Measurements from ENCODE around the gene NR5A1. TPM values are rescaled to one million over a fixed set of nuclear protein-coding genes. Genes with fewer than 3 reads are reported as not detected.

NR5A1 gene
- total and polyA plus RNA-seq, 10 of the 15 experiments (the other 5 are each of a cell fraction or from before 2014, with no cell fraction given), result 0.06 to 0.24 (median 0.08) TPM; not detected in 5

DNA sequence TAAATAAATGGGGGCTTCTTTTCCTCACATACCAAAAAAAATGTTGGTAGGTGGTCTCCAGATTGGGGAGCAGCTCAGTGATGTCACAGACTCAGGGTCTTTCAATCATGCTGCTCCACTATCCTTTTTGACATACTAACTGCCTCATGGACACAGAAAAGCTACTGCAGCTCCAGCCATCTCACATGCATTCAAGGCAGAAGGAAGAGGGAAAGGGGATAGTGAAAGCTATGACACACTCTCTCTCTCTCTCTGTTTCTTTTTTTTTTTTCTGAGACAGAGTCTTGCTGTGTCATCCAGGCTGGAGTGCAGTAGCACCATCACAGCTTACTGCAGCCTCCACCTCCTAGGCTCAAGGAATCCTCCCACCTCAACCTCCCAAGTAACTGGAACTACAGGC, 64.8 kb downstream of the NR5A1 start:
- intact Hi-C loops (cut with micrococcal nuclease; ENCODE audit: unreplicated experiment) (no loop called here), in situ Hi-C loops (cut with MboI) (no loop called here)
- no peak for ATAC-seq
- no peak for FAIRE-seq
- Histone ChIP-seq H3K4me2 (ENCODE audit: control insufficient read depth, insufficient read depth) (no peak overlapping the region), H3K36me3 (ENCODE audit: control insufficient read depth in 2 of 2, insufficient read depth in 2 of 2, low read length in 1 of 2) (no peaks in the 10 kb centered on the region), H3K9me3 (replicated peaks; ENCODE audit: control insufficient read depth, insufficient read depth, low read length) (peaks cover 7% of the 10 kb centered on the region; the same call in 1 of the 3 replicates), H3K27me3 (replicated peaks in 1 of 2; ENCODE audit: control insufficient read depth in 2 of 2, insufficient read depth in 2 of 2, low read length in 1 of 2) (no peaks in the 10 kb centered on the region), H4K20me1 (ENCODE audit: control insufficient read depth, insufficient read depth) (no peaks in the 10 kb centered on the region), H3K27ac (ENCODE audit: control insufficient read depth, insufficient read depth) (no peak overlapping the region), H3K9ac (ENCODE audit: control insufficient read depth, insufficient read depth, low read length) (no peak overlapping the region), H3K79me2 (ENCODE audit: control insufficient read depth, insufficient read depth, low read length) (no peaks in the 10 kb centered on the region), H3K4me3 (no peak overlapping the region), H3K4me1 (ENCODE audit: control insufficient read depth, insufficient read depth, low read length) (no peaks in the 10 kb centered on the region), H2AFZ (ENCODE audit: control insufficient read depth, low read depth, low read length) (no peak overlapping the region)
- no peak for TF ChIP-seq BHLHE40 (IDR thresholded peaks at IDR 0.05; ENCODE audit: borderline replicate concordance in 1 of 2, low read depth in 2 of 2, low read length in 1 of 2)
- SMC1A ChIA-PET (ENCODE audit: uncharacterized antibody, unreplicated experiment), result no interaction called here
- no peak for DNase-seq (ENCODE audit: low read depth, low spot score)
- BruUV-seq (replicated peaks), result no TSS peak
- CTCF ChIA-PET, result interaction anchor here (1.0 to 1.8 kb wide), 2 partner anchors 24 to 316 kb away, joined by 5 to 6 read pairs; no protein-coding TSS in a partner anchor
- POLR2A ChIA-PET, result no interaction called here
- RAD21 ChIA-PET (ENCODE audit: unreplicated experiment), result interaction anchor here (0.6 kb wide), 1 partner anchor 353 kb away, joined by 3 read pairs; no protein-coding TSS in a partner anchor

GRCh38 chr9:124441291-124441690, 65.9 kb downstream of the NR5A1 start:
- in situ Hi-C loops (cut with MboI), result no loop called here
- no peak for FAIRE-seq
- no peak overlapping the region for H3K9ac ChIP-seq (ENCODE audit: control insufficient read depth, insufficient read depth, low read length)
- intact Hi-C loops (cut with micrococcal nuclease; ENCODE audit: unreplicated experiment), result no loop called here
- SMC1A ChIA-PET (ENCODE audit: uncharacterized antibody, unreplicated experiment), result no interaction called here
- RAD21 ChIA-PET (ENCODE audit: unreplicated experiment), result no interaction called here
- H3K4me1 ChIP-seq (ENCODE audit: control insufficient read depth, insufficient read depth, low read length), result peaks cover 6% of the 10 kb centered on the region
- no peak for DNase-seq (ENCODE audit: low read depth, low spot score)
- no peaks in the 10 kb centered on the region for H3K36me3 ChIP-seq (ENCODE audit: control insufficient read depth in 2 of 2, insufficient read depth in 2 of 2, low read length in 1 of 2)
- no peak overlapping the region for H3K4me3 ChIP-seq
- H2AFZ ChIP-seq (ENCODE audit: control insufficient read depth, low read depth, low read length), result no peak overlapping the region
- H3K27ac ChIP-seq (ENCODE audit: control insufficient read depth, insufficient read depth), result no peak overlapping the region
- POLR2A ChIA-PET, result interaction anchor here (0.7 kb wide), 1 partner anchor 21 kb away, joined by 3 read pairs; no protein-coding TSS in a partner anchor
- H3K79me2 ChIP-seq (ENCODE audit: control insufficient read depth, insufficient read depth, low read length), result no peaks in the 10 kb centered on the region
- no peak overlapping the region for H3K4me2 ChIP-seq (ENCODE audit: control insufficient read depth, insufficient read depth)
- peaks cover 7% of the 10 kb centered on the region; the same call in 1 of the 3 replicates for H3K9me3 ChIP-seq (replicated peaks; ENCODE audit: control insufficient read depth, insufficient read depth, low read length)
- H3K27me3 ChIP-seq (replicated peaks in 1 of 2; ENCODE audit: control insufficient read depth in 2 of 2, insufficient read depth in 2 of 2, low read length in 1 of 2), result no peaks in the 10 kb centered on the region
- ATAC-seq, result no peak
- no TSS peak for BruUV-seq (replicated peaks)
- WGBS (ENCODE audit: insufficient coverage, insufficient replicate concordance, low lambda C conversion rate, missing lambda C conversion rate), result 25% methylated on average over 16 of the region's 16 CpGs
- TF ChIP-seq ETV6 (conservative IDR thresholded peaks at IDR 0.05 in 1 of 2, IDR thresholded peaks at IDR 0.05 in 1 of 2; ENCODE audit: borderline replicate concordance in 1 of 2, low read depth in 1 of 2), result no peak
- TF ChIP-seq MLLT1 (IDR thresholded peaks at IDR 0.05), result no peak
- no peak for TF ChIP-seq ZNF217 (IDR thresholded peaks at IDR 0.05)
- TF ChIP-seq HCFC1 (IDR thresholded peaks at IDR 0.05; ENCODE audit: low read length), result no peak
- no peak for TF ChIP-seq RFX5 (IDR thresholded peaks at IDR 0.05; ENCODE audit: low read depth, low read length)
- TF ChIP-seq BHLHE40 (IDR thresholded peaks at IDR 0.05; ENCODE audit: borderline replicate concordance in 1 of 2, low read depth in 2 of 2, low read length in 1 of 2), result no peak
- no peak for TF ChIP-seq PKNOX1 (IDR thresholded peaks at IDR 0.05)
- no peak for TF ChIP-seq TARDBP (IDR thresholded peaks at IDR 0.05; ENCODE audit: borderline replicate concordance)
- TF ChIP-seq TBL1XR1 (IDR thresholded peaks at IDR 0.05; ENCODE audit: low read depth, low read length), result no peak
- TF ChIP-seq, protein P1, sequence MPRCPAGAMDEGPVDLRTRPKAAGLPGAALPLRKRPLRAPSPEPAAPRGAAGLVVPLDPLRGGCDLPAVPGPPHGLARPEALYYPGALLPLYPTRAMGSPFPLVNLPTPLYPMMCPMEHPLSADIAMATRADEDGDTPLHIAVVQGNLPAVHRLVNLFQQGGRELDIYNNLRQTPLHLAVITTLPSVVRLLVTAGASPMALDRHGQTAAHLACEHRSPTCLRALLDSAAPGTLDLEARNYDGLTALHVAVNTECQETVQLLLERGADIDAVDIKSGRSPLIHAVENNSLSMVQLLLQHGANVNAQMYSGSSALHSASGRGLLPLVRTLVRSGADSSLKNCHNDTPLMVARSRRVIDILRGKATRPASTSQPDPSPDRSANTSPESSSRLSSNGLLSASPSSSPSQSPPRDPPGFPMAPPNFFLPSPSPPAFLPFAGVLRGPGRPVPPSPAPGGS (IDR thresholded peaks at IDR 0.05; ENCODE audit: borderline replicate concordance, insufficient read depth, low read depth, low read length, poor library complexity, severe bottlenecking), result no peak
- TF ChIP-seq ZZZ3 (IDR thresholded peaks at IDR 0.05; ENCODE audit: control insufficient read depth, insufficient read length, low read depth), result no peak
- CTCF ChIA-PET, result interaction anchor here (1.2 to 1.8 kb wide), 2 partner anchors 24 to 314 kb away, joined by 3 to 6 read pairs; no protein-coding TSS in a partner anchor
- no peaks in the 10 kb centered on the region for H4K20me1 ChIP-seq (ENCODE audit: control insufficient read depth, insufficient read depth)
